GM13977 (cell line): ENCODE data around the gene PBX2.
"Not testable (repeated sequence)": the region's sequence is repeated elsewhere in the genome, so short reads cannot be mapped to it uniquely, and the experiment has no call there.

ENCODE experiments used
- DNase-seq: peaks from one replicate; pipeline ENCODE4 v3.0.0; 2012; ENCODE audit warnings: low spot score
- in situ Hi-C: fragments of 300-500 bp; cut with MboI; formaldehyde crosslinking; loops from one replicate; pipeline ENCODE4 v1.12.0; 2022; ENCODE audit warnings: low sequenced_read_pairs, low pct_unique_long_range_greater_than_20kb, mixed read lengths, inconsistent platforms; ENCODE audit not compliant: unreplicated experiment
- TF ChIP-seq, protein P1 (sequence below): IDR thresholded peaks from 2 replicates; pipeline ENCODE4 v1.5.1; 2012; ENCODE audit warnings: mild to moderate bottlenecking, control low read depth; ENCODE audit not compliant: insufficient read depth; ENCODE audit errors: extremely low read depth, missing control alignments

PBX2 gene

GRCh38 chr6:32191696-32192607 is 1.9 kb upstream of the PBX2 start:
- DNase-seq = no peak
- TF ChIP-seq, protein P1, sequence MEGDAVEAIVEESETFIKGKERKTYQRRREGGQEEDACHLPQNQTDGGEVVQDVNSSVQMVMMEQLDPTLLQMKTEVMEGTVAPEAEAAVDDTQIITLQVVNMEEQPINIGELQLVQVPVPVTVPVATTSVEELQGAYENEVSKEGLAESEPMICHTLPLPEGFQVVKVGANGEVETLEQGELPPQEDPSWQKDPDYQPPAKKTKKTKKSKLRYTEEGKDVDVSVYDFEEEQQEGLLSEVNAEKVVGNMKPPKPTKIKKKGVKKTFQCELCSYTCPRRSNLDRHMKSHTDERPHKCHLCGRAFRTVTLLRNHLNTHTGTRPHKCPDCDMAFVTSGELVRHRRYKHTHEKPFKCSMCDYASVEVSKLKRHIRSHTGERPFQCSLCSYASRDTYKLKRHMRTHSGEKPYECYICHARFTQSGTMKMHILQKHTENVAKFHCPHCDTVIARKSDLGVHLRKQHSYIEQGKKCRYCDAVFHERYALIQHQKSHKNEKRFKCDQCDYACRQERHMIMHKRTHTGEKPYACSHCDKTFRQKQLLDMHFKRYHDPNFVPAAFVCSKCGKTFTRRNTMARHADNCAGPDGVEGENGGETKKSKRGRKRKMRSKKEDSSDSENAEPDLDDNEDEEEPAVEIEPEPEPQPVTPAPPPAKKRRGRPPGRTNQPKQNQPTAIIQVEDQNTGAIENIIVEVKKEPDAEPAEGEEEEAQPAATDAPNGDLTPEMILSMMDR = no peak
- in situ Hi-C loops = no loop called here

GRCh38 chr6:32190911-32191677 is 1.1 kb upstream of the PBX2 start:
- in situ Hi-C loops = no loop called here
- TF ChIP-seq, protein P1 = no peak

DNA sequence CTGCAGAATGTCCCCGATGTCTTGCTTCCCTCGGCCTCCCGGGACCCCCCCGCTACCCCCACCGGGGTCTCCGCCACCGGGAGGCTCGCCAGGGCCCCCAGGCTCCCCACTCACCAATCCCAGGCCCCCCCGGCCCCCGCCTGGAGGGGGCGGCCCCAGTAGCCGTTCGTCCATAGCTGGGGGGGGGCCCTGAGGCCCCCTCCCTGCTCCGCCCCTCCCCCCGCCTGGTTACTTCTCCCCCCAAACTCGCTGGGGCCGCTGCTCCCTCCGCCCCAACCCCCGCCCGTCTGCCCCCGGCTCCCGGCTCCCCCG is 304 bp downstream of the PBX2 start:
- TF ChIP-seq, protein P1 = no peak
- in situ Hi-C loops = no loop called here
- no peak for DNase-seq

More at GRCh38 chr6:32190911-32191677, 1.1 kb upstream of the PBX2 start:
- no peak for DNase-seq

DNA sequence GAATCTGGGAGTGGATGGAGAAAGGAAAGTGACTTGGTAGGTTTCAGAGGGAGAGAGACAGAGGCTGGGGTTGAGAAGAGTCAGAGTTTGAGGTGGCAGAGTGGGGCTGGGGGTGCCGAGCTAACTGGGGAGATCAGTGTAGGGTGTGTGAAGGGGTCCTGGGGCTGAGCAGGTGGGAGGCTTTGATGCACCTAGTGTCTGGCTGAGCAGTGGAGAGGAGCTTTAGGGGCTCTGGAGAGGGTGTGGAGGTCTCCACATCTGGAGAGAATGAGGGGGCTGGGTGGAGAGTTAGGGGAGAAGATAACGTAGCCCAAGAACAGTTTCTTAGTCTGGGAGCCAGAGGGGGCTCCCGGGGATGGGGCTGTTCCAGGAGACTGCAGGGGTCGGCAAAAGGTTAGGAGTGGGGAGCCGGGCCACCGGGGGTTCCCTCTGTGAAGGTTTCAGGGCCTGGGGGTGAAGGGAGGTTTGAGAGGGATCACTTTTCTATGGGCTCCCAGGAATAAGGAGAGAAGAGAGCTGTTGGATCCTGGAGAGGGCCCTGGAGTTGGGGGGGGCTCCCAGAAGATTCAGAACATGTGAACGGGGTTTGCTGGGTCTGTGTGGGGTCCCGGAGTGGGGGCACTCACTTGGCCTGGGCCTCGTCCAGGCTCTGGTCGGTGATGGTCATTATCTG is 797 bp downstream of the PBX2 start:
- in situ Hi-C loops = no loop called here
- TF ChIP-seq, protein P1 = no peak
- DNase-seq = no peak

DNA sequence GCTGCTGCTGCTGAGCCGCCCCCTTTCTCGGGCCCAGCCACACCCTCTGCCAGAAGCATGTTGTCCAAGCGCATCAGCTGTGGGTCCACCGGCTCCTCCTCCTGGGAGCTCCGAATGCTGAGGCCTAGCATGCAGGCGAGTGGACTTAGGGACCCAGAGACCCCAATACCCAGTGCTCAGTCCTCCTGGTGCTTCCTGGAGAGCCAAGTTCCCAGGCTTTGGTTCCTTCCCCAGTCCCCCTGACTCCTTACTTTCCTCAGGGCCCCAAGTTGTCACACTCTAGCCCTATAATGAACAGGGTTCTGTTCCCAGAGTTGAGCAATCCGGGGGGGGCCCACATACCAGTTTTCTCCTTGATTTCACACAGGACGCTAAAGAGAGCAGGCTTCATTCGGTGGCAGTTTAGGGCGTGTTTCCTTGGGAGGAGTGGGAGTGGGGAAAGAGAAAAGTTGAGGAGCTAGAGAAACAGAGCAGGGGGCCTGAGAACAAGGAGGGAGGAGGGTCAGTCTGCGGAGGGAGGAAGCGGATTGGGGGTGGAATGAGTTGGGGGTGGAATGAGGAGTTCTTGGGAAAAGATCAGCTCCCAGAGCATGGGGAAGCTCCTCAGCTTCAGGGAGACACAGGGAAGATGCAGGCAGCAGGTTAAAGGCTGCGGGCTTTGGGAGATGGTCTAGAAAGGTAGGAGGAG is 1.5 kb downstream of the PBX2 start:
- in situ Hi-C loops = no loop called here
- TF ChIP-seq, protein P1 = no peak
- no peak for DNase-seq

- DNase-seq, in situ Hi-C loops: not testable (repeated sequence)
These were observed 2.1 kb downstream of the PBX2 start for GRCh38 chr6:32187725-32188380.
